LNCAP (cell line): ENCODE results near the gene ASB16.

Experiments
- CTCF ChIP-seq: fragments of 450-650 bp; IDR thresholded peaks from 2 replicates; pipeline ENCODE4 v1.5.1; 2017; ENCODE audit warnings: mild to moderate bottlenecking

Gene ASB16

GRCh38 chr17:44128383-44128782 is 42.1 kb upstream of the ASB16 start:
- no peak for TF ChIP-seq CTCF

DNA sequence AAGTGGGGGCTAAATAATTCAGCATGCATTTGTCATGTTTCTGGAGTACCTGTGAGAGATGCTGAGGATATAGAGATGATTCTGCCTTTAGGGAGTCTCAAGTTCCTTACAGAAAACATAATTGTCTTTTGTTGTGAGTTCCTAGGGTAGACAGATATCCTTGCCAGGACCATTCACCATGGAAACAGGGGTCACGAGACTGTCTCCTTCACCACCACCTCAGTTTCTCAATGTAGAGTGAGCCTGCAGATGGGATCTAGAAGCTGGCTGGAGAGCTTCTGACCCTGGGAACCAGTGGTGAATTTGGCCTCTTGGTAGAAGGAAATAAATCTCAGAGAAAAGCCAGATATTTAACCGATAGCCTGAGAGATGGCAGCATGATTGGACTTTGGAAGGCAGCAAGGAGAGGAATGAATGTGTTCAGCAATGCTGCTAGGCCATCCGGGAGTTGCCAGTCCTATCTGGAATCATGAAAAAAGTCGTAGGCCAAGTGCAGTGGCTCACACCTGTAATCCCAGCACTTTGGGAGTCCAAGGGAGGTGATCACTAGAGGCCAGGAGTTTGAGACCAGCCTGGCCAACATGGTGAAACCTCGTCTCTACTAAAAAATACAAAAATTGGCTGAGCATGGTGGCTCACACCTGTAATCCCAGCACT is 39.7 kb upstream of the ASB16 start:
- no peak for TF ChIP-seq CTCF

GRCh38 chr17:44132275-44132821 is 38.2 kb upstream of the ASB16 start:
- TF ChIP-seq CTCF: no peak

DNA sequence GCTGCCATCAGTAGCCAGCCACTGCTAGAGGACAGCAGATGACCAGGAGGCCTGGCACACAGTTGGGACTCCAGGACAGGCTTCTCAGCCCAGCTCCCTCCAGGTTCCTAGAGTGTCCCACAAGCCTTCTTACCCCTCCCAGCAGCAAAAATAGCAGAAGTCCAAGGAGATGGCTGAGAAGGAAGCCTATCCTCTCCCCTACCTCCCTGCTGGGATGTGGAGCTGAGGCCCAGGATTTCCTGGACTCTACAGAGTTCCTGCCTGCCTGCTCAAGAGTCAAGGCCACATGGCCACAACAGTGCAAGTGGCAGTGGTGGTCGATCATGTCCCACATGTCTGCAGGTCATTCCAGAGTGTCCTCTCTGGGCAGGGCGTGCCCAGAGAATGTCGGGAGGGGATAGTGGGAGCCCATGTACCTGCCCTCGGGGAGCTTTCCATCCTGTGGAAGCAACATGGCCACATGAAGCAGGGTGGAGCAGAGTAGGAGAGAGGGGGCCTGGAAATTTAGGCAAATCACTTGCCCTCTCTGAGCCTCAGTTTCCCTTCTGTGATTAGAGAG is 36.5 kb upstream of the ASB16 start:
- no peak for TF ChIP-seq CTCF

DNA sequence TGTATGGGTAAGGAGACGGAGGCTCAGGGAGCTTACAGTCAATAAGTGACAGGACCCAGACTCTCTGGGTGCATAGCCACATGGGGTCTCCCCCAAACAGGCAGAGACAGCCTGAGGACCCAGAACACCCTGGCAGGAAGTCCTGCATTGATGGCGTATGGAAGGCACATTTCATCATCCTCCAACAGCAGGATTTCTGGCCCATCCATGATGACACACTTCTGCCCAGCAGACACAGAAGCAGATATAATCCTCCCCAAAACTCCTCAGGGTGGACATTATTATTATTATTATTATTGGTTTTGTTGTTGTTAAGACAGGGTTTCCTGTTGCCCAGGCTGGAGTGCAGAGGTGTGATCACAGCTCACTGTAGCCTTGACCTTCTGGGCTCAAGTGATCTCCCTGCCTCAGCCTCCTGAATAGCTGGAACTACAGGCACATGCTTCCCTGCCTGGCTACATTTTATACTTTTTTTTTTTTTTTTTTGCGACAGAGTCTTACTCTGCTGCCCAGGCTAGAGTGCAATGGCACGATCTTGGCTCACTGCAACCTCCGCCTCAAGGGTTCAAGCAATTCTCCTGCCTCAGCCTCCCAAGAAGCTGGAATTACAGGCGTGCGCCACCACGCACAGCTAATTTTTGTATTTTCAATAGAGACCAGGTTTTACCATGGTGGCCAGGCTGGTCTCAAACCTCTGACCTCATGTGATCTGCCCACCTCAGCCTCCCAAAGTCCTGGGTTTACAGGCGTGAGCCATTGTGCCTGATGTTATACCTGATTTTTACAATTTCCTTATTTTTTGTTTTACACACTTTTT is 35.5 kb upstream of the ASB16 start:
- no peak for TF ChIP-seq CTCF

- TF ChIP-seq CTCF: no peak
Measured at GRCh38 chr17:44137891-44138709, 32.4 kb upstream of the ASB16 start.
